Measurements from ENCODE around the gene ACAP3.
"Not testable (repeated sequence)": the region's sequence is repeated elsewhere in the genome, so short reads cannot be mapped to it uniquely, and the experiment has no call there.

GRCh38 chr1:1316199-1316598 lies 8.5 kb upstream of the ACAP3 start:
- TF ChIP-seq CTCF (IDR thresholded peaks at IDR 0.05; ENCODE audit: low read depth, low read length); EZH2phosphoT487 (IDR thresholded peaks at IDR 0.05; ENCODE audit: low read depth): not testable (repeated sequence)

All from OCI-LY3 (cell line).